ES-I3 (cell line): ENCODE results near the gene ZFPM1.
"Not testable (repeated sequence)": the region's sequence is repeated elsewhere in the genome, so short reads cannot be mapped to it uniquely, and the experiment has no call there.

ENCODE experiments used
- H3K36me3 ChIP-seq: 2 replicates; pipeline ENCODE4 v1.6.1; 2013; ENCODE audit warnings: mild to moderate bottlenecking, low read length, control low read depth, moderate library complexity; ENCODE audit not compliant: insufficient read depth
- H3K4me1 ChIP-seq: 2 replicates; pipeline ENCODE4 v1.6.1; 2013; ENCODE audit warnings: mild to moderate bottlenecking, control low read depth, low read length; ENCODE audit not compliant: insufficient read depth
- H3K9ac ChIP-seq: 2 replicates; pipeline ENCODE4 v1.6.1; 2013; ENCODE audit warnings: low read depth, mild to moderate bottlenecking, low read length, moderate library complexity
- H3K9me3 ChIP-seq: 2 replicates; pipeline ENCODE4 v1.6.1; 2013; ENCODE audit warnings: mild to moderate bottlenecking, low read length, moderate library complexity; ENCODE audit not compliant: control insufficient read depth, insufficient read depth

ZFPM1 gene

GRCh38 chr16:88478889-88479792 is 26.1 kb downstream of the ZFPM1 start:
- Histone ChIP-seq H3K36me3 (no peaks in the 10 kb centered on the region), H3K9me3 (no peaks in the 10 kb centered on the region), H3K9ac (no peak overlapping the region), H3K4me1 (no peaks in the 10 kb centered on the region; the same call in 1 of the 2 replicates)

GRCh38 chr16:88479793-88480760 is 27.0 kb downstream of the ZFPM1 start:
- Histone ChIP-seq H3K36me3 (no peaks in the 10 kb centered on the region), H3K4me1 (no peaks in the 10 kb centered on the region; the same call in 1 of the 2 replicates), H3K9ac (no peak overlapping the region), H3K9me3 (no peaks in the 10 kb centered on the region)

- no peaks in the 10 kb centered on the region; the same call in 1 of the 2 replicates for H3K4me1 ChIP-seq
Observed at GRCh38 chr16:88480829-88481228, 27.7 kb downstream of the ZFPM1 start.

GRCh38 chr16:88481851-88482250 is 28.8 kb downstream of the ZFPM1 start:
- Histone ChIP-seq H3K4me1 (no peaks in the 10 kb centered on the region; the same call in 1 of the 2 replicates), H3K9ac (no peak overlapping the region), H3K9me3 (no peaks in the 10 kb centered on the region), H3K36me3 (no peaks in the 10 kb centered on the region)

More at GRCh38 chr16:88480829-88481228, 27.7 kb downstream of the ZFPM1 start:
- no peaks in the 10 kb centered on the region for H3K36me3 ChIP-seq
- no peak overlapping the region for H3K9ac ChIP-seq
- no peaks in the 10 kb centered on the region for H3K9me3 ChIP-seq

- Histone ChIP-seq H3K9me3 (no peaks in the 10 kb centered on the region), H3K4me1 (no peaks in the 10 kb centered on the region; the same call in 1 of the 2 replicates), H3K9ac (no peak overlapping the region)
Observed at GRCh38 chr16:88482630-88483391, 29.7 kb downstream of the ZFPM1 start.

GRCh38 chr16:88483392-88483641 is 30.2 kb downstream of the ZFPM1 start:
- Histone ChIP-seq H3K9me3 (no peaks in the 10 kb centered on the region), H3K4me1 (no peaks in the 10 kb centered on the region; the same call in 1 of the 2 replicates), H3K9ac (no peak overlapping the region), H3K36me3 (no peaks in the 10 kb centered on the region)

More at GRCh38 chr16:88482630-88483391, 29.7 kb downstream of the ZFPM1 start:
- H3K36me3 ChIP-seq: no peaks in the 10 kb centered on the region

GRCh38 chr16:88484505-88485365 is 31.7 kb downstream of the ZFPM1 start:
- Histone ChIP-seq H3K4me1 (no peaks in the 10 kb centered on the region), H3K36me3 (no peaks in the 10 kb centered on the region), H3K9ac (no peak overlapping the region), H3K9me3 (no peaks in the 10 kb centered on the region)

- H3K36me3 ChIP-seq, H3K9me3 ChIP-seq, H3K9ac ChIP-seq, H3K4me1 ChIP-seq: not testable (repeated sequence)
Observed at GRCh38 chr16:88485366-88485741, 32.3 kb downstream of the ZFPM1 start.

GRCh38 chr16:88486398-88487123 is 33.5 kb downstream of the ZFPM1 start:
- no peaks in the 10 kb centered on the region for H3K4me1 ChIP-seq
- no peak overlapping the region for H3K9ac ChIP-seq
- H3K9me3 ChIP-seq: no peaks in the 10 kb centered on the region
- H3K36me3 ChIP-seq: no peaks in the 10 kb centered on the region

GRCh38 chr16:88487124-88487432 is 34.0 kb downstream of the ZFPM1 start:
- no peaks in the 10 kb centered on the region for H3K36me3 ChIP-seq
- H3K4me1 ChIP-seq: no peaks in the 10 kb centered on the region
- no peak overlapping the region for H3K9ac ChIP-seq
- H3K9me3 ChIP-seq: no peaks in the 10 kb centered on the region

- Histone ChIP-seq H3K9me3 (no peaks in the 10 kb centered on the region), H3K36me3 (no peaks in the 10 kb centered on the region), H3K4me1 (no peaks in the 10 kb centered on the region), H3K9ac (no peak overlapping the region)
Observed at GRCh38 chr16:88487920-88488851, 35.1 kb downstream of the ZFPM1 start.

- H3K36me3 ChIP-seq: no peaks in the 10 kb centered on the region
- no peaks in the 10 kb centered on the region for H3K4me1 ChIP-seq
- no peak overlapping the region for H3K9ac ChIP-seq
- H3K9me3 ChIP-seq: no peaks in the 10 kb centered on the region
Observed at GRCh38 chr16:88489163-88489741, 36.2 kb downstream of the ZFPM1 start.
